Breast epithelium (tissue), 3 donors: ENCODE data around the gene GSTO1.

Experiments used
- CTCF ChIP-seq, 3 donors: fragments of 450-650 bp; IDR thresholded peaks; one replicate each; pipeline ENCODE4 v1.5.1; 2016 to 2017; ENCODE audit warnings: antibody characterized with exemption in 3 of 3, mild to moderate bottlenecking in 3 of 3, moderate library complexity in 3 of 3
- POLR2A ChIP-seq: fragments of 450-650 bp; IDR thresholded peaks from one replicate; pipeline ENCODE4 v1.6.1; 2016; ENCODE audit warnings: antibody characterized with exemption, mild to moderate bottlenecking, moderate library complexity
- POLR2AphosphoS5 ChIP-seq, 3 donors: sonication (generic); formaldehyde crosslinking; IDR thresholded peaks; one replicate each; pipeline ENCODE4 v1.6.1; 2017; ENCODE audit warnings: antibody characterized with exemption in 3 of 3

DNA sequence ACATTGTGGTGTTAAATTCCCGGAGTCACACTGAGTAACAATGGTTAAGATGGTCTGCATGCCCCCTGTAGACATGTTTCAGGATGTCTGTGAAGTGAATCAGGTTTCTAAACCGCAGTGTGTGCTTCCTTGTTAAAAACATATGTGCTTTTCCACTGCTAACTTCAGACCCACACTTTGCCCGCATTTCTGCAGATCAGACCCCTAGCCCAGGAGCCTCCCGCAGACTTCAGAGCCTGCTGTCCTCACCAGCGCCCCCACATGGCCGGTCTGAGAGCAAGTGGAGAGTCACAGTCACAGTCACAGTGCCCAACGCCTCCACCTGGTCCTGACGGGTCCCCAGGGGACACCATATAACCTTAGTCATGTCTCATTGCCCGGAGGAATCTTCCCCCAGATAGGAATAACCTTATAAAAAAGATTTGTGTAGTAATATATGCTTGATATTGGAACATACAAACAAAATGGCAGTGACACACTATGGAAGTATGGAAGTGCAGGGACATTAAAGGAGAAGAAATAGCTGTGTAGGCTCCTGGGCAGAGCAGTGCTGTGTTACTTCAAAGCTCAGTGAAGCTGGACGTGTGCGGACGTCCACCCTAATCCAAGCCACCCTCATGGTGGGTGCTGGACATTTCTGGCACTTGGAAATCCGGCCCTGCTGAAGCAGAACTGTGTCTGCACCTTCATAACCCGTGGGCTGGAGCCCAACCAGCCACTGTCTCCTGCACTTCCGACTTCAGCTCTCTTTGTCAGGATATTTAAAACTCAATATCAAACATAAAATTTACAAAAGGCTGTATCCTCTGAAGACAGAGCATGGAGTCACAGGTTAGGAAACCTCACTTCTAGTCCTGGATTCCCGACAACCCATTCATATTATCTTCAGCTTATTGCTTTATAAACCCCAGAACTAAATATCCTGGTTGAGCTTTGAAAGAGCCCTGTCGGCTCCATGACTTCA, 43.3 kb downstream of the GSTO1 start:
- TF ChIP-seq CTCF (IDR thresholded peaks at IDR 0.05) (no peak), POLR2A (no peak), POLR2AphosphoS5 (IDR thresholded peaks at IDR 0.05) (no peak)
